NCI-H2227 treated with DMSO at 0.1 percent for 48 hours (cell line): Measurements from ENCODE around the gene ATP8B2.
"Not testable (repeated sequence)": the region's sequence is repeated elsewhere in the genome, so short reads cannot be mapped to it uniquely, and the experiment has no call there.

Source experiments
- DNase-seq: peaks from one replicate; lab custom pipeline; 2025; lab: John Stamatoyannopoulos, UW

The ATP8B2 gene

DNA sequence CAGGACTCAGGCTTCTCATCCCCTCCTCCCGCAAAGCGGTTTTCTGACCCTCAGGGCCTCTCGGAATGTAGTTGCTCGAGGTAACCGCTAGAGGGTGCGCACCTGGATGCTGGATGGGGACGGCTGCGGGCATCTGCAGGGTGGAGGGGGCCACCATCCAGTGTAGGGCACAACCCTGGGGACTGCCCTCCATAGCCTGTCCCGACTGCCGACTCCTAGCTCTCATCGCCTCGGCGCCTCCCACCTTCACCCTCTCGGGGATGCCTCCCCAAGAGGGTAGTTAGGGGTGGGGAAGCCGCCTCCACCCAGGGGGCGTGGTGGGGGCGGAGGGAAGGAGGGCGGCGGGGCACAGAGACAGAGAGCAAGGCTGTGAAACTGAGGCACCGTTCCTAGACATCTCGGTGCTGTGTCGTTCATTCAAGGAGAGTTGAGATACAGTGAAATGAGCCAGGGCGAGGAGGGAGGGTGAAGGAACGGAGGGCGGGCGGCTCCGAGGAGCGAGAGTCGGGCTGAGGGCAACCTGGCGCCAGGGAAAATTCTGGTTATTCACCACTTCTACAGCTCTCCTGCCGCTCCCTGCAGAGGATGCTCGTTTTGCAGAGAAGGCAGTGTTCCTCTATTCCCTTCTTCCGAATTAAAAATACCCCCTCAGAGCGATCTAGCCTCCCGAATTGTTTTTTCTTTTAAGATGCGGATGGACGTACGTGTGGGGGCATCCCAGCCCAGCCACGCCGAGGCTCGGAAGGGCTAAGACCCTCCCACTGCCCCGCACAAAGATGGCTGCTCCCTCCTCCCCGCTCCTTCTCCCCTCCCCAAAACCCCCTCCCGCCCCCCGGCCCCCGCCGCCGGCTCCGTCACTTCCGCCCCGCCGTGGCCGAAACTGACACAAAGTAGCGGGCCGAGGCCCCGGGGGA is at the start of gene ATP8B2:
ATP8B2 (plus strand) TSS at position 857 of the 914 bp plus-strand sequence. CDS start 2,617 bp downstream, outside the sequence.
- DNase-seq = peak; percentile 68

- no peak for DNase-seq
Observed at GRCh38 chr1:154276797-154277196, 48.5 kb upstream of the ATP8B2 start.

- not testable (repeated sequence) for DNase-seq
Observed at GRCh38 chr1:154287591-154287990, 37.7 kb upstream of the ATP8B2 start.

GRCh38 chr1:154288661-154289060 is 36.7 kb upstream of the ATP8B2 start:
- DNase-seq = no peak

GRCh38 chr1:154290921-154291320 is 34.4 kb upstream of the ATP8B2 start:
- DNase-seq = no peak

DNA sequence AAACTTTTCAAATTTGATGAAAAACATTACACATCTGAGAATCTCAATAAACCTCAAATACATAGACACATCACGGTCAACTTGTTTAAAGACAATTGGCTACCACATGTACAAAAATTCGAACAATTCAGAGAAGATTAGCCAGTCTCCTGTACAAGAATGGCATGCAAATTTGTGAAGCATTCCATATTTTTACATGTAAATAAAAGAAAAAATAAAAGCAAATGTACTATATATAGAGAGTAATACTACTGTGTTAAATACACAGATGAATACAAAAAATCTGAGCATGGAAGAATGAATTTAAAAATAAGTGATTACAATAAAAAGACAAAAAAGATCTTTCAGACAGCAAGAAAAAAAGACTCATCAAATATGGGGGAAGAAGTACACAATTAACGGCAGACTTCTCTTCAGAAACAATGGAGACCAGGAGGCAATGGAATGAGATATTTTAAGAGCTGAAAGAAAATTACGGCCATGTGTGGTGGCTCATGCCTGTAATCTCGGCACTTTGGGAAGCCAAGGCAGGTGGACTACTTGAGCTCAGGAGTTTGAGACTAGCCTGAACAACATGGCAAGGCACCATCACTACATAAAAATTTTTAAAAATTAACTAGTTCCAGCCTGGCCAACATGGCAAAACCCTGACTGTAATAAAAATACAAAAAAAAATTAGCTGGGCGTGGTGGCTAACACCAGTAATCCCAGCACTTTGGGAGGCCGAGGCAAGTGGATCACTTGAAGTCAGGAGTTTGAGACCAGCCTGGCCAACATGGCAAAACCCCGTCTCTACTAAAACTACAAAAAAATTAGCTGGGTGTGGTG is 29.7 kb upstream of the ATP8B2 start:
- peak; percentile 10 for DNase-seq

DNA sequence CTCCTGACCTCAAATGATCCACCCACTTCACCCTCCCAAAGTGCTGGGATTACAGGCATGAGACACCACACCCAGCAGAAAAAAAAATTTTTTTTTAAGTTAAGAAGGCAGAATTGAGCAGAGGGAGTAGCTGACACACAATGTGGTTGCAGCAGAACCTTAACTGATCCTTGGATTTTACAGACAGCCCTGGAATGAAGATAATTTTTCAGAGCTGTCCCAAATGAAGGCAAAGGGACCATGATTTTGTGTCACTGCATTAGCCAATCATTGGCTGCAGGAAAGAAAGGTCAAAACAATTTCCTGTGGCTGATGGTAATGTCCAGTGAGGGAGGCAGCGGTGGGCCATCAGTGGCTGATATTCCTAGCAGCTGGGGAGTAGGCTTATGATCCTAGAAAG is 23.7 kb upstream of the ATP8B2 start:
- DNase-seq = no peak

GRCh38 chr1:154304664-154305337 is 20.5 kb upstream of the ATP8B2 start:
- DNase-seq = no peak

DNA sequence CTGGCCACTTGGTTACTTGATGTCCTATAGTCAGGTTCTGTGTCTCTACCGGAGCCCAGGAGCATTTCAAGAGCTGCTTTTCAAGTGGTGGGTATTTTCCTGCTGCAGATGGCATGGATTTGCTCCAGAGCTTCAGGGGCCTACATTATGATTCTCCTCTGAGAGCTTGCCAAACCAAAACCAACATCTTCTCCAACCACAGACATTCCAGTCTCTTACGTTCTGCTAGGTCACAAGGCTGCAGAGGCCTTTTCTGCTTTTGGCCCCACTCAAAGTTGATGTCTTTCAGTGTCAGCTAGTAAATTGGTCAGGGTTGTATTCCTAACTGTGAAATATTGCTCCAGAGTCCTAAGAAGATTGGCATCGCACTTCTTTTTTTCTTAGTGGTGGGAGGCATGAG is 19.2 kb upstream of the ATP8B2 start:
- no peak for DNase-seq

GRCh38 chr1:154307670-154308270 is 17.6 kb upstream of the ATP8B2 start:
- not testable (repeated sequence) for DNase-seq

- not testable (repeated sequence) for DNase-seq
Observed at GRCh38 chr1:154309136-154309535, 16.2 kb upstream of the ATP8B2 start.

DNA sequence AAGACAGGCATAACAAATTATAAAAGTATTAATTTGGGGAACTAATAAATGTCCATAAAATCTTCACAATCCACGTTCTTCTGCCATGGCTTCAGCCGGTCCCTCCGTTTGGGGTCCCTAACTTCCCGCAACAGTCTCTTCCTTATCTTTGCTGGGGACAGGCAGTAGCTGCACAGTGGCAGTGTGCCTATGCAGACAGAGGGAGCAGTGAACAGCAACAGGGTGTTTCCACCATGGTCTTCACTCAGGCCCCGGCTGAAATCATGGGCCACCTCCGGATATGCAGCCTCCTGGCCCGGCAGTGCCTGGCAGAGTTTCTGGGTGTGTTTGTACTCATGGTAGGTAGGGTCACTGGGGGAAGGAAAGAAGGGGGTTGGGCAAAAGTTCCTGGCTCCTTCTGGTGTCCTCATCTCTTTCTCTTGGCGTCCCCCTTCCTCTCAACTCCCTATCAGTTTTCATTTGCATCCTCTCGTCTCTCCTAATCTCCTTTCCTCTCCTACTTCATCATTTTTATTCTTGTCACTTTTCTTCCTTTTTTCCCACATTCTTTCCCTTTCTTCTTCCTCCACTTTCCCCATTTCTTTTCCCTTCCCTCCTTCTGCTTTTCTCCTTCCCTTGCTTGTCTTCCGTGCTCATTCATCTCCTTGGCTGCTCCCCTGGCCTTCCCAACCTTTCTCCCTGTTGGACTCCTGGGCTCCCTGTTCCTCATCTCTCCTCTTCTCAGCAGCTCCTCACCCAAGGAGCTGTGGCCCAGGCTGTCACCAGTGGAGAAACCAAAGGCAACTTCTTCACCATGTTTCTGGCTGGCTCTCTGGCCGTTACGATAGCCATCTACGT is 12.9 kb upstream of the ATP8B2 start:
- not testable (repeated sequence) for DNase-seq

- DNase-seq = no peak
Observed at GRCh38 chr1:154313066-154313356, 12.3 kb upstream of the ATP8B2 start.

DNA sequence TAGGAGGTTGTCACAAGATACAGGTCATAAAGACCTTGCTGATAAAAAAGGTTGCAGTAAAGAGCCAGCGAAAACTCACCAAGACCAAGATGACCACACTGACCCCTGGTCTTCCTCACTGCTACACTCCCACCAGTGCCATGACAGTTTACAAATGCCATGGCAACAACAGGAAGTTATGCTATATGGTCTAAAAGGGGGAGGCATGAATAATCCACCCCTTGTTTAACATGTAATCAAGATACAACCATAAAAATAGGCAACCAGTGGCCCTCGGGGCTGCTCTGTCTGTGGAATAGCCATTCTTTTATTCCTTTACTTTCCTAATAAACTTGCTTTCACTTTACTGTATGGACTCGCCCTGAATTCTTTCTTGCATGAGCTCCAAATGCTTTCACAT is 11.1 kb upstream of the ATP8B2 start:
- DNase-seq = not testable (repeated sequence)

- DNase-seq = no peak
Observed at GRCh38 chr1:154316704-154317103, 8.6 kb upstream of the ATP8B2 start.

DNA sequence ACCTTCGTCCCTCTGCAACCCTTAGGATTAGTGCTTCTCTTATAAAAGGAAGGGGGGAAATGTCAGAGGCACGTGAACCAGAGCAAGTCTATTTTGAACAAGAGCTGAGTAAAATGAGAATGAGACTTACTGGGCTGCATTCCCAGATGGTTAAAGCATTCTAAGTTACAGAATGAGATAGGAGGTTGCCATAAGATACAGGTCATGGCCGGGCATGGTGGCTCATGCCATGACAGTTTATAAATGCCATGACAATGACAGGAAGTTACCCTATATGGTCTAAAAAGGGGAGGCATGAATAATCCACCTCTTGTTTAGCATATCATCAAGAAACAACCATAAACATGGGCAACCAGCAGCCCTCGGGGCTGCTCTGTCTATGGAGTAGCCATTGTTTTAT is 6.9 kb upstream of the ATP8B2 start:
- DNase-seq = no peak

DNA sequence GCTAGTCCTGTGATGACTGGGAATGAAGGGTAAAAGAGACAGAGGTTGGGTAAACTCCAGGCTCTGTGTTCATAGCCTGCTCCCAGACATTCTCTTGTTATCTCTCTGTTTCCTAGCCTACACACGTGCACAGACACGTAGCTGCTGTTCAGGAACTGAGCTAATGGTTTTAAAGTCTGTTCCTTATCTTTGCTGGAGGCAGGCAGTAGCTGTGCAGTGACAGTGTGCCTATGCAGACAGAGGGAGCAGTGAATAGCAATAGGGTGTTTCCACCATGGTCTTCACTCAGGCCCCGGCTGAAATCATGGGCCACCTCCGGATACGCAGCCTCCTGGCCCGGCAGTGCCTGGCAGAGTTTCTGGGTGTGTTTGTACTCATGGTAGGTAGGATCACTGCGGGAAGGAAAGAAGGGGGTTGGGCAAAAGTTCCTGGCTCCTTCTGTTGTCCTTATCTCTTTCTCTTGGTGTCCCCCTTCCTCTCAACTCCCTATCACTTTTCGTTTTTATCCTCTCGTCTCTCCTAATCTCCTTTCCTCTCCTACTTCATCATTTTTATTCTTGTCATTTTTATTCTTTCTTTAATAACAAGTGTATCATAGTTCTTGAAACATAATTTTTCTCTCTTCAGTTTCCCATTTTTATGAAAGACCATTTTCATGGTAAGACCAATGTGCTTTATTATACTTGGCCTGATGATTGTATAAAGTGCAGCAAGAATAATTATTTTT is 4.3 kb upstream of the ATP8B2 start, which contains the start of gene AQP10:
AQP10 (plus strand) TSS at position 212 of the 727 bp plus-strand sequence; CDS start at position 275, 63 bp downstream.
- no peak for DNase-seq

- not testable (repeated sequence) for DNase-seq
Observed at GRCh38 chr1:154321609-154321934, 3.8 kb upstream of the ATP8B2 start.

GRCh38 chr1:154323493-154323892 is 1.8 kb upstream of the ATP8B2 start:
- DNase-seq = no peak

DNA sequence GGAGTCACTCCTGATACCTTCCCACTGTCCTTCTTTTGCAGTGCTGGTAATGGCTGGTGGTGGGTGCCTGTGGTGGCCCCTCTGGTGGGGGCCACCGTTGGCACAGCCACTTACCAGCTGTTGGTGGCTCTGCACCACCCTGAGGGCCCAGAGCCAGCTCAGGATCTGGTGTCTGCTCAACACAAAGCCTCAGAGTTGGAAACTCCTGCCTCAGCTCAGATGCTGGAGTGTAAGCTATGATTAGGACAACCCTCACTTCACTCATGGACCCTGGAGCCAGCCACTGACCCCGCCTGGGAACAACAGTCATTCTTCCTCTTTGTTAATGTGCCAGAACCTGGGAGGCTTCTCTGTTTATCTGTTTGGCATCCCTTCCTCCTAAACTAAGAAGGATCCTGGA is 1.1 kb upstream of the ATP8B2 start:
- no peak for DNase-seq
